Measurements from ENCODE around the gene DOCK4.

The DOCK4 gene

DNA sequence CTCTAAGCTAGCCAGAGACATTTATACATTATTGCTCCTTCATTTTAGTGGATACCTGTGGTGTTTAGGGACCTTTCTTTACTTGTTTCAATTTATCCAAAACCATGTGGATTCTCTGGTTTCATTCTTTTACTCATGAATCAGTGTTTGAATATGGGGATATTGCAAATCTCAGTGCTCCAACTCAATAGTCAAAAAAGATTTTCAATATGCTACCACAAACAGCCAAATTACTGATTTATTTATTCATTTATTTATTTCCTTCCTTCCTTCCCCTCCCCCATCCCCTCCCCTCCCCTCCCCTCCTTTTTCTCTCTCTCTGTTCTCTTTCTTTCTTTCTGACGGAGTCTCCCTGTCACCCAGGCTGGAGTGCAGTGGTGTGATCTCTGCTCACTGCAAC, 390.8 kb downstream of the DOCK4 start:
- H3K36me3 ChIP-seq (ENCODE audit: control insufficient read depth in 1 of 2, insufficient read depth in 2 of 2, low read length in 2 of 2): no peaks in the 10 kb centered on the region
- H3K9me3 ChIP-seq (ENCODE audit: control insufficient read depth in 1 of 2, low read length in 2 of 2): no peaks in the 10 kb centered on the region
- no peaks in the 10 kb centered on the region for H3K27me3 ChIP-seq (ENCODE audit: low read depth, low read length)
- H3K4me3 ChIP-seq (ENCODE audit: low read depth in 1 of 2, low read length in 2 of 2): no peak overlapping the region
- no peaks in the 10 kb centered on the region for H3K4me1 ChIP-seq (ENCODE audit: control insufficient read depth in 1 of 2, insufficient read depth in 2 of 2, low read length in 2 of 2)
- no peak overlapping the region for H3K27ac ChIP-seq (ENCODE audit: low read length)

DNA sequence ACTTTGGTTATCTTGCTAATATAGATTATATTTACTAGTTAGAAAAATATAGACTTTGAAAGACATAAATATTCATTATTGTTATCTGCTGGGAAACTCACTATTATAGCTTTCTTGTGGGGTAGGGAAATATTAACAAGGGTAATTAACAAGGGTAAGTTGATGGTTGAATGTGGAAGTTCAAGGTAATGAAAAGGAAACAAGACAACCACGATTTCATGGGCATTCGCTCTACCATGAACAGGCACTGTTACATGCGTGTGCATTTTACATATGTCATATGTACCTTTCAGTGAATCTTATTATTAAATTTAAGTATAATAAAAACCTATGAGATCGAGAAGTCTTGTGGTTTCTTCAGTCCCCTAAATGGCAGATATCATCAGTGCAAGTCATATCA, 392.9 kb downstream of the DOCK4 start:
- no peaks in the 10 kb centered on the region for H3K9me3 ChIP-seq (ENCODE audit: control insufficient read depth in 1 of 2, low read length in 2 of 2)
- H3K36me3 ChIP-seq (ENCODE audit: control insufficient read depth in 1 of 2, insufficient read depth in 2 of 2, low read length in 2 of 2): peaks cover 0 to 4% of the 10 kb centered on the region in 2 donors
- H3K27ac ChIP-seq (ENCODE audit: low read length): no peak overlapping the region
- no peaks in the 10 kb centered on the region for H3K4me1 ChIP-seq (ENCODE audit: control insufficient read depth in 1 of 2, insufficient read depth in 2 of 2, low read length in 2 of 2)
- no peaks in the 10 kb centered on the region for H3K27me3 ChIP-seq (ENCODE audit: low read depth, low read length)
- no peak overlapping the region for H3K4me3 ChIP-seq (ENCODE audit: low read depth in 1 of 2, low read length in 2 of 2)

DNA sequence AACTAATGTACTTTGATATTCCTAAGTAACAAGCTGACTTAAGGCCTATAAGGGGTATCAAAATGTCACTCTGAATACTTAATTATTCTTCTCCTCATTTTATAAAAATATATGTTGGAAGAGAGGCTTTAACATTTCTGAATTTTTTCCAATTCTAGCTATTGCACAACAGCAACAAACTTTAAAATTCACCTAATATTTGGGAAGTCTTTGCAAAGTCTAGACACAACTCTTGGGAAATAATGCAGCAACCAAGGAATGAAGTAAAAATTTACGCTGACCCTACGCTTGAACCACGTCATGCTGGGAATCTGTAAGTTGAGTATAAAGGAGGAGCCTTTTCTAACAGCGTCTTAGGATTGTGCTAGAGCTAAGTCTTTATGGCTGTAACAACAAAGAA, 400.0 kb downstream of the DOCK4 start:
- Histone ChIP-seq H3K27ac (ENCODE audit: low read length) (no peak overlapping the region), H3K4me1 (ENCODE audit: control insufficient read depth in 1 of 2, insufficient read depth in 2 of 2, low read length in 2 of 2) (peaks cover 0 to 7% of the 10 kb centered on the region in 2 donors), H3K27me3 (ENCODE audit: low read depth, low read length) (no peaks in the 10 kb centered on the region), H3K36me3 (ENCODE audit: control insufficient read depth in 1 of 2, insufficient read depth in 2 of 2, low read length in 2 of 2) (peaks cover 0 to 4% of the 10 kb centered on the region in 2 donors), H3K9me3 (ENCODE audit: control insufficient read depth in 1 of 2, low read length in 2 of 2) (peaks cover under 1 to 4% of the 10 kb centered on the region in 2 donors), H3K4me3 (ENCODE audit: low read depth in 1 of 2, low read length in 2 of 2) (no peak overlapping the region)

DNA sequence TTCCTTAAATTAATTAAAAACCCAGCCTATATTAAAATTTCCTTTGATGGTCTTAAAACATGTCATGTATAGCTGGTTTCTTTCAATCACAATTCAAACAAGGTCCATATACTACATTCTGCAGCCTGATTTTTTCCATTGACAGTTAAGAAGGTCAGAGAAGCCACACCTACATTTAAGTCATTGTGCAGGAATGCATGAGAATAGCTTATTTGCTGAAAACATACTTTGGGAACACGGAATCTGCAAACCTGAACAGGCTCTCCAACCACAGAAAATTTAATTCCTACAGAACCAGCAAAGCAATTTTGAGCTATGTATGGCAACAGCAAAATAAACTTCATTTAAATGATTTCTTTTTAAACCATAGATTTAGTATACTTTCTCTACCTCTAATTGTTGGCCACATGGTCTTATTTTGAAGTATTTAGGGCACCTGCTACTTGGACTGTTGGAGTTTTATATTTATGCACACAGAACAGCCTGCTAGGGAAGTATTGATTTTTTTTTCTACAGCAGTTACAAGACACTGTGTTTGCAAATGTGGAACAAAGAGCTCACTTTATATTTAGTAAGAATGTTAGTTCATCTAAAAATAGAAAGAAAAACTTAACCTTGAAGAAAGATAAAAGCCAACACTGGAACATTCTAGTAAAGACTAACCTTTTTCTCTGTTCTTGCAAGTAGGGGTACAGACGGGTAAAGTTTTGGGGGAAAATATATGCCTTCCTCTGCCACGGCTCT, 403.0 kb downstream of the DOCK4 start:
- Histone ChIP-seq H3K9me3 (ENCODE audit: control insufficient read depth in 1 of 2, low read length in 2 of 2) (peaks cover 7 to 13% of the 10 kb centered on the region in 2 donors), H3K36me3 (ENCODE audit: control insufficient read depth in 1 of 2, insufficient read depth in 2 of 2, low read length in 2 of 2) (peaks cover 0 to 8% of the 10 kb centered on the region in 2 donors), H3K4me1 (ENCODE audit: control insufficient read depth in 1 of 2, insufficient read depth in 2 of 2, low read length in 2 of 2) (peaks cover 0 to 7% of the 10 kb centered on the region in 2 donors), H3K27ac (ENCODE audit: low read length) (no peak overlapping the region), H3K4me3 (ENCODE audit: low read depth in 1 of 2, low read length in 2 of 2) (no peak overlapping the region), H3K27me3 (ENCODE audit: low read depth, low read length) (no peaks in the 10 kb centered on the region)

DNA sequence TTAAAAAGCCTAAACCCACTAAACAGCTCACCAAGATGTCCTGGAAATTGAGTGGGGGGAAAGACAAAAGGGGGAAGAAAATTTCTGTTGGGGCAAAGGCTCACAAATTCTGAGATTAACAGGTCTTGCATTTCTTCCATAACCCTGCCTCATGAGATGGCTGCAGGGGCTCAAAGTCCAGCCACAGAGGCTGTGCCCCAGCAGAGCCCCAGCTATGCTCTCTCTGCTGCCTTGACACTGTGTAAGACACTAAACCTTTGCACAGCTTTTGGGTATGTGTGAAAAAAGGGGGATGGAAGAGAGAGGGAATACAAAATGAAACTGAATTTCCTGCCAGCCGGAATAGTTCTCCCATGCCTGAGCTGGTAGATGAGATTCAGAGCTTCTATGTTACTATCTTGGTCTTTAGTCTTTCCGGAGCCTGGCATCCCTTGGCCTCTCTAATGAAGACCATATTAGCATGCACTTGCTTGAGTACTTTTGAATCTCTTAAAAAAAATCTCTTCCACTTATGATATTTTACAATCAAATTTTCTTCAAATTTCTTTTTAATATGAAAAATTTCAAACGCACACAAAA, 403.9 kb downstream of the DOCK4 start:
- no peak overlapping the region for H3K4me3 ChIP-seq (ENCODE audit: low read depth in 1 of 2, low read length in 2 of 2)
- no peak overlapping the region for H3K27ac ChIP-seq (ENCODE audit: low read length)
- H3K9me3 ChIP-seq (ENCODE audit: control insufficient read depth in 1 of 2, low read length in 2 of 2): peaks cover 8 to 22% of the 10 kb centered on the region in 2 donors
- peaks cover 0 to 7% of the 10 kb centered on the region in 2 donors for H3K4me1 ChIP-seq (ENCODE audit: control insufficient read depth in 1 of 2, insufficient read depth in 2 of 2, low read length in 2 of 2)
- H3K36me3 ChIP-seq (ENCODE audit: control insufficient read depth in 1 of 2, insufficient read depth in 2 of 2, low read length in 2 of 2): peaks cover 0 to 17% of the 10 kb centered on the region in 2 donors
- no peaks in the 10 kb centered on the region for H3K27me3 ChIP-seq (ENCODE audit: low read depth, low read length)

DNA sequence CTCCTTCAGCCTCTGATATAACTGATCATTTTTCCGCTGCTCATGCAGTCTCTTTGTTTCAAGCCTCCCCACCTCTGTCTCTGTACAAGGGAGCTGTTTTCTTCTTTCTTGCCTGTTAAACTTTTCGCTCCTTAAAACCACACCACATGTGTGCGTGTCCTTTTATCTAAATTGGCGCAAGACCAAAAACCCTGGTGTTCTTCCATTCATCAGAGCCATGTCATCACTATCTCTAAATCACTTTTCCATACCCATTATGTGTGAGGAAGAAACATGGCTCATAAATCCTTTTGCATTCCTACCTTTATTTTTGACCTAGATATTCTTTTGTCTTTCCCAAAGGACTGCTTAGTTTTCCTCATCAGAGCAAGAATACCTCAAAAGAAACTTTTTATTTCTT, 404.9 kb downstream of the DOCK4 start:
- H3K27me3 ChIP-seq (ENCODE audit: low read depth, low read length): no peaks in the 10 kb centered on the region
- peaks cover 18 to 32% of the 10 kb centered on the region in 2 donors for H3K9me3 ChIP-seq (ENCODE audit: control insufficient read depth in 1 of 2, low read length in 2 of 2)
- peaks cover 0 to 7% of the 10 kb centered on the region in 2 donors for H3K4me1 ChIP-seq (ENCODE audit: control insufficient read depth in 1 of 2, insufficient read depth in 2 of 2, low read length in 2 of 2)
- no peak overlapping the region for H3K4me3 ChIP-seq (ENCODE audit: low read depth in 1 of 2, low read length in 2 of 2)
- no peak overlapping the region for H3K27ac ChIP-seq (ENCODE audit: low read length)
- H3K36me3 ChIP-seq (ENCODE audit: control insufficient read depth in 1 of 2, insufficient read depth in 2 of 2, low read length in 2 of 2): peaks cover 0 to 22% of the 10 kb centered on the region in 2 donors

DNA sequence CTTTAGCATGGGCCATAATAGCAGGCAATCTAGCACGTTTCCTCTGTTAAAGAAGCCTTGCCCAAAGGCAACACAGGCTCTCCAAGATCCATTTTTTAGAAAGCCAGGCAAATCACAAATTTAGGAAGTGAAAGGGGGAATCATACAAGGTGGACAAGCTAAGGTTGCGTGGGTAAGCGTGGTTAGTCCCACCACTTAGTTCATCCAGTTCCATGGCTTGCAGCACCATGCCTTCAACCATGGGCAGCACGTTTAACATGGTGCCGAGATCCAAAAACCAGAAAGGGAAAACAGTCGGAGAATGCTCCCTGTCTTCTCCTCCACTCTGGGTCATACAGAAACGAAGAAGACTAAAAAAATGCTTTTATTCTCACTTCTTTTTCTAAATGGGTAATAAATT, 409.5 kb downstream of the DOCK4 start:
- Histone ChIP-seq H3K4me1 (ENCODE audit: control insufficient read depth in 1 of 2, insufficient read depth in 2 of 2, low read length in 2 of 2) (no peaks in the 10 kb centered on the region), H3K27ac (ENCODE audit: low read length) (no peak overlapping the region), H3K4me3 (ENCODE audit: low read depth in 1 of 2, low read length in 2 of 2) (peak overlapping the region; percentile 30 to 38), H3K27me3 (ENCODE audit: low read depth, low read length) (no peaks in the 10 kb centered on the region), H3K9me3 (ENCODE audit: control insufficient read depth in 1 of 2, low read length in 2 of 2) (peaks cover 36 to 50% of the 10 kb centered on the region in 2 donors), H3K36me3 (ENCODE audit: control insufficient read depth in 1 of 2, insufficient read depth in 2 of 2, low read length in 2 of 2) (peaks cover 0 to 33% of the 10 kb centered on the region in 2 donors)

DNA sequence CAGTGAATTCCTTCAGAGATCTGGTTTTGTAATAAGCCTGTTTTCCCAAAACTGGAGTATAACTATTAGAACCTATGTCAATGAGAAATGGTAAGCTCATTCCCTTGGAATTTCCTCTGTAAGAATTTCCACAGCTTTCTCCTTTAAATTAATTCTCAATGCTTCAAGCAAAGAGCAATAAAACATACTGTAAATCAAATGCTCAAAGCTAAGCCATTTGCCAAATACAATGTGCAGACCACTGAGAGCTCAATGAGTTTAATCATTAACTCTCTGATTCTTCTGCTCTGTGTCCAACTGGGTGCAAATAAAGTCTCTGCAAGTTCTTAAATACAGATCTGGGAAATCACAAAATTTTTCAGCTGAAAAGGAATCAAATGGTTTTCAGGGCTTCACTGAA, 416.3 kb downstream of the DOCK4 start:
- Histone ChIP-seq H3K4me1 (ENCODE audit: control insufficient read depth in 1 of 2, insufficient read depth in 2 of 2, low read length in 2 of 2) (no peaks in the 10 kb centered on the region), H3K36me3 (ENCODE audit: control insufficient read depth in 1 of 2, insufficient read depth in 2 of 2, low read length in 2 of 2) (peaks cover 0 to 10% of the 10 kb centered on the region in 2 donors), H3K27me3 (ENCODE audit: low read depth, low read length) (no peaks in the 10 kb centered on the region), H3K4me3 (ENCODE audit: low read depth in 1 of 2, low read length in 2 of 2) (no peak overlapping the region), H3K27ac (ENCODE audit: low read length) (no peak overlapping the region), H3K9me3 (ENCODE audit: control insufficient read depth in 1 of 2, low read length in 2 of 2) (peaks cover 4 to 8% of the 10 kb centered on the region in 2 donors)

DNA sequence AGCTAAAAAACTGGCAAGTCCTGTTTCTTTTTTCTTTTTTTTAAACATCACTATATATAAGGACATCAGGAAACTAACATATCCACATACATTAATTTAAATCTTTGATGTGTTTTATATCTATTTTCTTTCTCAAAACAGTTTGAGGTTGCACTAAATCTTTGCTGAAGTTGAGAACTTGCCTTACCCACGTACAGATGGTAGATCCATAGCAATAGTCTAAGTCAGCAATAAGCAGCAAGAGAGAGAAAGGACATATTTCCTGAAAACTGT, 417.2 kb downstream of the DOCK4 start:
- Histone ChIP-seq H3K36me3 (ENCODE audit: control insufficient read depth in 1 of 2, insufficient read depth in 2 of 2, low read length in 2 of 2) (peaks cover 0 to 10% of the 10 kb centered on the region in 2 donors), H3K27me3 (ENCODE audit: low read depth, low read length) (no peaks in the 10 kb centered on the region), H3K9me3 (ENCODE audit: control insufficient read depth in 1 of 2, low read length in 2 of 2) (no peaks in the 10 kb centered on the region), H3K4me1 (ENCODE audit: control insufficient read depth in 1 of 2, insufficient read depth in 2 of 2, low read length in 2 of 2) (no peaks in the 10 kb centered on the region), H3K4me3 (ENCODE audit: low read depth in 1 of 2, low read length in 2 of 2) (no peak overlapping the region), H3K27ac (ENCODE audit: low read length) (no peak overlapping the region)

DNA sequence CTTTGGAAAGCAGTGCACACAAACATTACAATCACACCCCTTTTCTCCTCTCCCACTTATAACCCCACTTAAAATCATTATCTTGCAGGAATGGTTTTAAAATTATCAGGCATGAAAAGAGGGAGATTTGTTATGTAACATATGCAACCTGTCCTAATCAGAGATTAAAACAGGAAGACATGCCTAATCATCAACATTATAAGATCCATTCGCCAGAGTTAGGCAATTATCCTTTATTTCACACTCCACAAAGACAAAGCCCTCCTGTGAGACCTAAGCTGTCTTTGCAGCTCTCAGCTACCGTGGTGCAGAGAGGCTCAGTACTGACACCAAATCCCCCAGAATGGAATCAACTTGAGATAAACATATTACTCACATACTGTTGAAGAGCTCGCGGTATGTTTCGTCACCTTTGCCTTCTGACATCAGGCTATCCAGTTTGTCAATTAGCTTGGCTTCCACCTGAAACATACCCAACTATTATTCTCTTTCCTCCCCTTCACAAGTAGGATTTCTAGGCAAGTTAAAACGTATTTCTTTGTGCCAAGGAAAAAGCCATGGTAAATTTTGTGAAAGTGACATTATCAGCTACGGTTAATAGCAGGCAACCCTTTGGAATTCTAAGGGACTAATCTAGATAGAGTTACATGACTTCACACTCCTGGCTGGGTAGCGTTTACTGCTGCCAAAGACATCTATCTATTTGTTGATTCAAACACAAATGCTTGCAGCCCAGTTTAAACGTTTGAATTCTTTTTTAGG, 417.7 kb downstream of the DOCK4 start:
- no peaks in the 10 kb centered on the region for H3K9me3 ChIP-seq (ENCODE audit: control insufficient read depth in 1 of 2, low read length in 2 of 2)
- no peaks in the 10 kb centered on the region for H3K4me1 ChIP-seq (ENCODE audit: control insufficient read depth in 1 of 2, insufficient read depth in 2 of 2, low read length in 2 of 2)
- H3K27ac ChIP-seq (ENCODE audit: low read length): no peak overlapping the region
- peaks cover 0 to 10% of the 10 kb centered on the region in 2 donors for H3K36me3 ChIP-seq (ENCODE audit: control insufficient read depth in 1 of 2, insufficient read depth in 2 of 2, low read length in 2 of 2)
- no peaks in the 10 kb centered on the region for H3K27me3 ChIP-seq (ENCODE audit: low read depth, low read length)
- H3K4me3 ChIP-seq (ENCODE audit: low read depth in 1 of 2, low read length in 2 of 2): no peak overlapping the region

DNA sequence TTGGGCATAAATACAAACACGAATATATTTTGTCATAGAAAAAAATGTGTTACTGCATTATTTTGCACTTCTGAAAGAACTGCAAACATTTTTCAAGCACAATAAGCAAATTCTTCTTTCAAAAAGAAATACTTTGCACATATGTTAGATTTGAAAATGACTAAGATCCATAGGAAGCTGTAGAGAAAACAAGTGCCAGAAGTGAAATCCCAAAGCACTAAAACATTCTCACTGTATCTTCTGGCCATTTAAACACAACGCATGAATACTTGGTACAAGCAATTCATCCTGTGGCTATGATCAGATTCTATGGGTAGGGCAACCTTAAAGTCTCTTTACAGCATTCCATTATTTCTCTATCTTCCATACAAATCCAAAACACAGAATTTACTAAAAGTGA, 418.5 kb downstream of the DOCK4 start:
- Histone ChIP-seq H3K9me3 (ENCODE audit: control insufficient read depth in 1 of 2, low read length in 2 of 2) (no peaks in the 10 kb centered on the region), H3K27me3 (ENCODE audit: low read depth, low read length) (no peaks in the 10 kb centered on the region), H3K4me1 (ENCODE audit: control insufficient read depth in 1 of 2, insufficient read depth in 2 of 2, low read length in 2 of 2) (no peaks in the 10 kb centered on the region), H3K27ac (ENCODE audit: low read length) (no peak overlapping the region), H3K4me3 (ENCODE audit: low read depth in 1 of 2, low read length in 2 of 2) (no peak overlapping the region), H3K36me3 (ENCODE audit: control insufficient read depth in 1 of 2, insufficient read depth in 2 of 2, low read length in 2 of 2) (peaks cover 0 to 10% of the 10 kb centered on the region in 2 donors)

All from muscle layer of duodenum (tissue), 2 donors.